T1000 (cell line): Measurements from ENCODE around the gene CANX.
"Not testable (repeated sequence)": the region's sequence is repeated elsewhere in the genome, so short reads cannot be mapped to it uniquely, and the experiment has no call there.

Source experiments
- DNase-seq: peaks from one replicate; lab custom pipeline; 2025; ENCODE audit warnings: mixed read lengths; lab: John Stamatoyannopoulos, UW

The CANX gene

GRCh38 chr5:179699616-179700237 is 960 bp downstream of the CANX start:
- DNase-seq = no peak

GRCh38 chr5:179700401-179700918 is 1.7 kb downstream of the CANX start:
- no peak for DNase-seq

GRCh38 chr5:179716286-179716685 is 17.5 kb downstream of the CANX start:
- no peak for DNase-seq

GRCh38 chr5:179720222-179720621 is 21.5 kb downstream of the CANX start:
- no peak for DNase-seq

GRCh38 chr5:179724163-179724562 is 25.4 kb downstream of the CANX start:
- no peak for DNase-seq

- no peak for DNase-seq
These were observed 28.3 kb downstream of the CANX start for GRCh38 chr5:179727106-179727505.

DNA sequence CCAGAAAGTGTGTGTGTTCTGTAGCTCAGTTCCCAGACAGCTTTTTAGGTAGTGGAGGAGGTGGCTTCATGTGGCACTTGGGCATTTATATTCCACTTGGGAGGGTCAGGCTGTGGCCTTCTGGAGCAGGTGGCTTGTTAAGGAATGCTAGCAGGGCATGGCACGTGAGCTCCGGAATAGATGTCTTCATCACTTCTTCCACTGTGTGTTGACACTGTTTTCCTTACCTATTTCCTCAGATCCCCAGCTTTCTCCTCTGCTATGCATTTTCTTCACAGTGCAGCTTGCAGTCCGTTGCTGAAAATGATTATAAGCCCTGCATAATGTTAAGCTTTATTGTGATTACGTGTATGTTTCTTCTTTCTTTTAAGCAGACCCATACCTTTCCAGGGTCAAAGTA is 30.5 kb downstream of the CANX start:
- no peak for DNase-seq

DNA sequence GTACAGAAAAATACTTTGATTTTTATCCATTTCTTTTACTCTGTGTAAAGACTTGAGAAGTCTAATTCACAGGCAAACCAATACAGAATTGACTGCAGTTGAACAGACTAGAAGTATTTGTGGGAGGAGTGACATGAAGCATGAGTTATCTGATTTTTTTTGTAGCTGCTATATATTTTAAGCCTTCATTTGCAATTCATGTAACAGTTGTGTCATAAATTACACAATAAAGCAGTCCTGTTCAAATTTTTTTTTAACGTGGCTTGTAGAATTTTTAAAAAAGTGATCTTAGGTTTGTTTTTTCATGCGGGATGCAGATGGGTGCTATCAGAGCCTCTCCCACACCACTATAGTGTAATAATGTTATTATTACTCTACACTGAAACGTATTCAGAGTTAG is 31.0 kb downstream of the CANX start:
- DNase-seq = no peak

DNA sequence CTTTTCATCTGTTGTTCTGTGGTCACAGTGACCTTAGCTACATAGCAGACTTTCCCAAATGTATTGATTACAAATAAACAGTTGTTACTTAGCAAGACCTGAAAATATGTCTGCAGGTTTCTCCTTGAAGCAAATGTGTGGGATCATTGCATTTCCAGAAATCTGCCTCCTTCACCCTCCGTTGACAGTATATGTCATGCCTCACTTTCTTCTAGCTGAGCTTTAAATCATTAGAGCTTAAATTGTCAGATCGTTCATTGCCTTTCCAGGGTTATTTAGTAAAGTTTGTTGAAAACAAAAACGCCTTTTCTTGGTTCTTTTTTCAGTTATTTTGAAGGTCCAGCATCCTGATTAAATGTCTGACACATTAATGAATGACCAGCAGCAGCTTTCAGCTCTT is 31.6 kb downstream of the CANX start:
- DNase-seq = no peak

DNA sequence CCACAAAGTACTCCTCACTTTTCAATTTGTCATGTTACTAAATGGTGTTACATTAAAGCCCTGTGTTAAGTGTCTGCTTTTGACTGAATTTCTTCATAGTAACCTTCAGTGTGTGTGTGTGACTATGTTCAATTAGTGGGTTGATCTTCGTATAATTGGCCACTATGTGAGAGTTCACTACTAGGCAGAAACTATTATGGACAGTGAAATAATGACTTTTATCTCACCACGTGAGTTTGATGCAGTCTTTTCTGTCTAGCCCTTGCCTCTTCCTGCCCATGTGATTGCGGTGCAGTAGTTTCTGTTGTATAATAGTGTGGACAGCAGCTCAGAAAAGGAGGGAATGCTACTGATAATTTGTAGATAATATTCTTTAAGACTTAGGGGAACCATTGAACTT is 32.1 kb downstream of the CANX start:
- DNase-seq = no peak

- no peak for DNase-seq
These were observed 33.1 kb downstream of the CANX start for GRCh38 chr5:179731791-179732411.

DNA sequence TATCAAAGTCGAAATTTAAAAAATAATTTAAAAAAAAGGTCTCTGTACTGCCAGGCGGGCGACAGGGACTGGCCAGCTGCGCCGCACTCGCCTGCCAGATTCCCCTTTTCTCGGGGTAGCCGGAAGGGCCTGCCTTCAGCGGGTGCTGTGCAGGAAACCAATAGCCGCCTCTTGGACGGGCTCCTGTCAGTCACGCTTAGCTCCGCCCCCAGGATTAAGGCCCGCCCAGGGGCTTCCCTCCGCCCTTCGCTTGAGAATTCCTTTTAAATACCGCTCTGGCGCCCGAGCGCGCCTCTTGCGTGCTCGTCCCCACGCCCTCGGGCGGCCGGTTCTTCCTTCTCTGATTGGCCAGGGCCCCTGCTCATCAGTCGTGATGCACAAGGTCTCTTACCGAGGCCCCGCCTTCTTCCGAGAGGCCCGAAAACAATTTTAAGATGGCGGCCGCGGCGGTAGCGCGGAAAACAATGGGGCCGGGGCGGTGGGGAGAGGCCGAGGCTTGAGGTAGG is 33.7 kb downstream of the CANX start, which contains the start of gene MAML1:
Gene MAML1, plus strand, starts transcription at position 411 of the 506 bp plus-strand sequence. CDS start 291 bp downstream, outside the sequence.
- peak; percentile 99 for DNase-seq

- DNase-seq = peak; percentile 47
These were observed 34.4 kb downstream of the CANX start for GRCh38 chr5:179732918-179733771.

DNA sequence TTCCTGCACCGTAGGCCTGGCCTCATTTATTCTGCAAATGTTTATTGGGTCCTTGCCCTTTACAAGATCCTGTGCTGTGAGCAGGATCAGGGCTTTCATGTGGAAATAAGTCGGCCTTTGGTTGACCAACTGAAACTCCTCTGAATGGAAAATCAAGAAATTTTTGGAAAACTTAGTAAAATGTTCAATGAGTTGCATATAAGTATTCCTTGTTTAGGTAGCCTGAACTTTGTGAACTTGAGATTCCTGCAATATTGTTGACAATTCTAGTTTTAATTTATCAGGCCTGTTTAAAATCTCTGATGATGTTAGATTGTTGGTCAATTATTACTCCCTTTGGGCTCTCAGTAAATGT is 35.0 kb downstream of the CANX start:
- DNase-seq = no peak

- no peak for DNase-seq
These were observed 35.9 kb downstream of the CANX start for GRCh38 chr5:179734536-179735164.

- no peak for DNase-seq
These were observed 40.0 kb downstream of the CANX start for GRCh38 chr5:179738742-179739141.

DNA sequence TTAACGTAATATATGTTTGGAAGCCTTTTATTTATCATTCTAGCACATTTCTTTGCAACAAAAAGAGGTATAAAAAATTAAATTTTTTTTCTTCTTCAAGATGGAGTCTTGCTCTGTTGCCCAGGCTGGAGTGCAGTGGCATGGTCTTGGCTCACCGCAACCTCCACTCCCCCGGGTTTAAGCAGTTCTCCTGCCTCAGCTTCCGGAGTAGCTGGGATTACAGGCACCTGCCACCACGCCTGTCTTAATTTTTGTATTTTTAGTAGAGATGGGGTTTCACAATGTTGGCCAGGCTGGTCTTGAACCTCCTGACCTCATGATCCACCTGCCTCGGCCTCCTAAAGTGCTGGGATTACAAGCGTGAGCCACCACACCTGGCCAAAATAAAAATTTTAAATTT is 45.3 kb downstream of the CANX start:
- not testable (repeated sequence) for DNase-seq

GRCh38 chr5:179746872-179747271 is 48.1 kb downstream of the CANX start:
- no peak for DNase-seq

- no peak for DNase-seq
These were observed 49.0 kb downstream of the CANX start for GRCh38 chr5:179747811-179748210.

GRCh38 chr5:179749857-179750508 is 51.2 kb downstream of the CANX start:
- DNase-seq = no peak

DNA sequence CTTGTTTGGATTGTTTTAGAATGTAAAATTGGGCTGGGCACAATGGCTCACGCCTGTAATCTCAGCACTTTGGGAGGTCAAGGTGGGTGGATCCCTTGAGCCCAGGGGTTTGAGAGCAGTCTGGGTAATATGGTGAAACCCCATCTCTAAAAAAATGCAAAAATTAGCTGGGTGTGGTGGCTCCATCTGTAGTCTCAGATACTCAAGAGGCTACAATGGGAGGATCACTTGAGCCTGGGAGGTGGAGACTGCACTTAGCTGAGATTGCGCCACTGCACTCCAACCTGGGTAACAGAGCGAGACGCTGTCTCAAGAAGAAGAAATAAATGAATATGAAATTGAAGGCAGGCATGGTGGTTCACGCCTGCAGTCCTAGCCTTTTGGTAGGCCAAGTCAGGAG is 55.2 kb downstream of the CANX start:
- DNase-seq = no peak

DNA sequence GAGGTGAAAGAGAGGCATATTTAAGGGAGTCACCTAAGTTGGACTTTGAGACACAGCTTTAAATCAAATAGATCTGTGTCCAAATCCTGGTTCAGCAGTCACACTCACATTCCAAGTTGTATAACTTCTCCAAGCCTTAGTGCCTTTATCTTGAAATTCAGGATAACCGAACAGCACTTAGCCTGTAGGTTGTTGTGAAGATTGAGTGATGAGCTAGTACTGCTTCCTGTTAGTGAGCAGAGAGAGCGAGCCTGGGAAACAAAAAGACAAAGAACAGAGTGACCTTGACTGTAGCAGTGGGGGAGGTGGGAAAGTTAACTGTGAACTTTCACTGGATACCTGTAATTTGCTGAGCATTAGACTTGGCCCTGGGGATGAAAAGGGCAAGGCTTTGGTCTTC is 56.3 kb downstream of the CANX start:
- DNase-seq = no peak
